Coronary artery (tissue), 2 donors: Measurements from ENCODE around the gene KIF21B.

Experiments used
- DNase-seq: peaks from one replicate; pipeline ENCODE4 v3.0.0-alpha.2; 2017; ENCODE audit warnings: low spot score
- H3K27ac ChIP-seq, 2 donors: fragments of 200-600 bp; sonication (generic); one replicate each; pipeline ENCODE4 v1.5.1; 2016 to 2019
- H3K4me3 ChIP-seq: fragments of 200-600 bp; sonication (generic); 2 replicates; pipeline ENCODE4 v1.5.1; 2016; ENCODE audit warnings: mild to moderate bottlenecking, moderate library complexity
- CTCF ChIP-seq: fragments of 200-600 bp; sonication (generic); IDR thresholded peaks from one replicate; pipeline ENCODE4 v1.5.1; 2019; ENCODE audit warnings: antibody characterized with exemption

KIF21B gene

GRCh38 chr1:201036188-201036842 lies 12.8 kb upstream of the KIF21B start:
- no peak for TF ChIP-seq CTCF
- DNase-seq = no peak
- Histone ChIP-seq H3K27ac (no peak overlapping the region), H3K4me3 (no peak overlapping the region)

- TF ChIP-seq CTCF = no peak
- H3K27ac ChIP-seq = no peak overlapping the region
- no peak for DNase-seq
- H3K4me3 ChIP-seq = no peak overlapping the region
Measured at GRCh38 chr1:201034671-201035070, 11.2 kb upstream of the KIF21B start.

- Histone ChIP-seq H3K4me3 (no peak overlapping the region), H3K27ac (no peak overlapping the region)
- TF ChIP-seq CTCF = no peak
- no peak for DNase-seq
Measured at GRCh38 chr1:201032408-201032807, 8.9 kb upstream of the KIF21B start.

GRCh38 chr1:201028461-201028889 lies 5.0 kb upstream of the KIF21B start:
- peak overlapping the region in 1 of 2 donors; percentile 71 for H3K27ac ChIP-seq
- DNase-seq = no peak

GRCh38 chr1:201026836-201027235 lies 3.3 kb upstream of the KIF21B start:
- no peak for DNase-seq
- peak overlapping the region in 1 of 2 donors; percentile 38 for H3K27ac ChIP-seq
- TF ChIP-seq CTCF = no peak
- no peak overlapping the region for H3K4me3 ChIP-seq

More at GRCh38 chr1:201028461-201028889, 5.0 kb upstream of the KIF21B start:
- TF ChIP-seq CTCF = no peak
- no peak overlapping the region for H3K4me3 ChIP-seq

GRCh38 chr1:201026234-201026633 lies 2.7 kb upstream of the KIF21B start:
- Histone ChIP-seq H3K4me3 (no peak overlapping the region), H3K27ac (no peak overlapping the region)
- no peak for DNase-seq
- no peak for TF ChIP-seq CTCF

GRCh38 chr1:201025571-201026002 lies 2.1 kb upstream of the KIF21B start:
- DNase-seq = no peak
- Histone ChIP-seq H3K27ac (no peak overlapping the region), H3K4me3 (no peak overlapping the region)
- no peak for TF ChIP-seq CTCF
